ENCODE data around the gene MTUS2. TPM values are rescaled to one million over a fixed set of nuclear protein-coding genes. Genes with fewer than 3 reads are reported as not detected.

MTUS2 gene
- total and polyA plus RNA-seq, 2 of the 8 experiments (the other 6 are each of a cell fraction or from before 2014, with no cell fraction given) = 0.18 to 0.80 TPM

DNA sequence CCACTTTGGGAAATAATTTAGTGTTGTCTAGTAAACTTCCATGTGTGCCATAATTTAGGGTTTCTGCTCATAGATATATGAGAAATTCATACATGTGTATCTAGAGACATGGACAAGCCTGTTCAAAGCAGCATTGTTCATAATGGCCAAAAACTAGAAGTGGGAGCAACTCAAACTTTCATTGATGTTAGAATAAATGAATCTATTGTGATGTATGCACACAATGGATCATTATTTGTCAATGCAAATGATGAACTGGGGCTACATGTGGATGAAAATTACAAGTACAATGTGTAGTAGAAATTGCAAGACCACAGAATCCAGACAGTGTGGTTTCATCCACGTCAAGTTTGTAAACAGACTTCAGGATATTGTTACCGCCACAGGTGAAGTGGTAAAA is 490.7 kb downstream of the MTUS2 start:
- Histone ChIP-seq H3K4ac (replicated peaks; ENCODE audit: insufficient read length, low read depth, low read length) (no peak overlapping the region), H3K27ac (ENCODE audit: low read depth, low read length) (no peak overlapping the region), H3K4me2 (ENCODE audit: insufficient read depth in 1 of 2, low read depth in 2 of 2, low read length in 2 of 2) (no peak overlapping the region), H3K79me2 (ENCODE audit: control insufficient read depth in 1 of 2, insufficient read depth in 2 of 2, low read length in 2 of 2) (no peaks in the 10 kb centered on the region), H2AFZ (ENCODE audit: low read length) (no peak overlapping the region), H3K9ac (replicated peaks in 1 of 4; ENCODE audit: extremely low read depth in 1 of 4, low read depth in 3 of 4, low read length in 3 of 4) (peak overlapping the region in 1 of 4 experiments; percentile 34; a peak in 1 of 7 replicates), H3K79me1 (ENCODE audit: low read depth, low read length) (no peaks in the 10 kb centered on the region), H3K23me2 (ENCODE audit: low read depth, low read length) (no peaks in the 10 kb centered on the region), H3K4me1 (replicated peaks in 1 of 4; ENCODE audit: control insufficient read depth in 3 of 4, insufficient read depth in 4 of 4, low read length in 3 of 4) (no peaks in the 10 kb centered on the region), H2BK20ac (ENCODE audit: low read length) (no peak overlapping the region), H3K18ac (ENCODE audit: extremely low read depth, low read length) (no peak overlapping the region), H2AK5ac (ENCODE audit: low read depth, low read length) (no peak overlapping the region), H4K5ac (ENCODE audit: insufficient read length, low read depth, low read length) (no peak overlapping the region), H3K9me3 (ENCODE audit: insufficient read depth in 2 of 2, low read depth in 1 of 2, low read length in 1 of 2) (peaks cover 0 to 13% of the 10 kb centered on the region in 2 experiments; a peak in 1 of 4 replicates), H4K20me1 (replicated peaks in 1 of 2; ENCODE audit: control insufficient read depth in 1 of 2, insufficient read depth in 2 of 2, low read length in 2 of 2) (no peaks in the 10 kb centered on the region), H3K23ac (ENCODE audit: insufficient read length) (no peak overlapping the region), H3K36me3 (ENCODE audit: control insufficient read depth in 2 of 4, insufficient read depth in 4 of 4, low read length in 3 of 4) (no peaks in the 10 kb centered on the region), H4K91ac (replicated peaks; ENCODE audit: insufficient read length, low read length) (no peak overlapping the region), H2BK12ac (ENCODE audit: low read depth, low read length) (no peak overlapping the region), H3K56ac (replicated peaks; ENCODE audit: insufficient read length, low read depth, low read length) (no peak overlapping the region), H4K8ac (ENCODE audit: extremely low read depth, insufficient read depth, low read length) (no peak overlapping the region), H2BK120ac (replicated peaks; ENCODE audit: low read depth, low read length) (no peak overlapping the region), H2BK15ac (ENCODE audit: low read length) (no peak overlapping the region), H3K4me3 (ENCODE audit: extremely low read depth in 1 of 4, insufficient read depth in 2 of 4, low read depth in 3 of 4, low read length in 4 of 4) (no peak overlapping the region), H3K14ac (ENCODE audit: insufficient read length) (no peak overlapping the region), H3K27me3 (replicated peaks in 1 of 4; ENCODE audit: control insufficient read depth in 3 of 4, extremely low read depth in 1 of 4, insufficient read depth in 3 of 4, low read length in 3 of 4) (no peaks in the 10 kb centered on the region), H2BK5ac (ENCODE audit: low read depth, low read length) (no peak overlapping the region)
- ChIA-PET CTCF (ENCODE audit: partially characterized antibody) (no interaction called here), POLR2A (ENCODE audit: partially characterized antibody) (no interaction called here)
- 86% methylated on average over 2 of the region's 2 CpGs; no CpG with 5 or more reads in 1 of the 2 experiments for WGBS, 2 experiments (ENCODE audit: extremely low coverage in 1 of 2, insufficient coverage in 1 of 2, insufficient read length in 1 of 2, insufficient replicate concordance in 2 of 2, low coverage in 1 of 2, low lambda C conversion rate in 2 of 2, missing lambda C conversion rate in 1 of 2)
- FAIRE-seq (no peak), DNase-seq (ENCODE audit: low read depth in 1 of 2, low spot score in 2 of 2) (no peak)
- TF ChIP-seq EZH2 (IDR thresholded peaks at IDR 0.05; ENCODE audit: low read depth, low read length, severe bottlenecking) (no peak), SP2 (IDR thresholded peaks at IDR 0.05; ENCODE audit: low read length) (no peak)
